ENCODE data around the gene PCSK6.

The PCSK6 gene

GRCh38 chr15:101494251-101494796 lies 4.8 kb upstream of the PCSK6 start:
- DNase-seq (ENCODE audit: low spot score), result no peak
- H3K4me3 ChIP-seq, result no peak overlapping the region
- H3K27ac ChIP-seq, result no peak overlapping the region
- no peak for TF ChIP-seq CTCF (IDR thresholded peaks at IDR 0.05)

- no peak for DNase-seq (ENCODE audit: low spot score)
- Histone ChIP-seq H3K27ac (no peak overlapping the region), H3K4me3 (no peak overlapping the region)
- no peak for TF ChIP-seq CTCF (IDR thresholded peaks at IDR 0.05)
Observed at GRCh38 chr15:101492766-101493692, 3.5 kb upstream of the PCSK6 start.

GRCh38 chr15:101491734-101492640 lies 2.5 kb upstream of the PCSK6 start:
- Histone ChIP-seq H3K27ac (no peak overlapping the region), H3K4me3 (no peak overlapping the region)
- no peak for TF ChIP-seq CTCF (IDR thresholded peaks at IDR 0.05)
- DNase-seq (ENCODE audit: low spot score), result peak; percentile 38

GRCh38 chr15:101490922-101491733 lies 1.6 kb upstream of the PCSK6 start:
- DNase-seq (ENCODE audit: low spot score), result peak; percentile 66
- TF ChIP-seq CTCF (IDR thresholded peaks at IDR 0.05), result no peak
- H3K4me3 ChIP-seq, result no peak overlapping the region
- H3K27ac ChIP-seq, result no peak overlapping the region

- H3K27ac ChIP-seq, result no peak overlapping the region
- no peak overlapping the region for H3K4me3 ChIP-seq
- DNase-seq (ENCODE audit: low spot score), result peak; percentile 33
- no peak for TF ChIP-seq CTCF (IDR thresholded peaks at IDR 0.05)
Observed at GRCh38 chr15:101490408-101490891, 943 bp upstream of the PCSK6 start.

GRCh38 chr15:101489237-101489598 lies 289 bp downstream of the PCSK6 start:
- TF ChIP-seq CTCF (IDR thresholded peaks at IDR 0.05), result no peak
- Histone ChIP-seq H3K27ac (no peak overlapping the region), H3K4me3 (peak overlapping the region; percentile 69)
- peak; percentile 24 for DNase-seq (ENCODE audit: low spot score)

Measured in coronary artery (tissue), 2 donors.